Gastroesophageal sphincter (tissue), 3 donors: ENCODE results near the gene BMP7.

Experiments
- EP300 ChIP-seq: sonication (generic); formaldehyde crosslinking; IDR thresholded peaks from one replicate; pipeline ENCODE4 v1.6.1; 2017; ENCODE audit warnings: antibody characterized with exemption, mild to moderate bottlenecking
- POLR2A ChIP-seq, 2 donors: fragments of 450-650 bp; IDR thresholded peaks; one replicate each; pipeline ENCODE4 v1.6.1; 2017; ENCODE audit warnings: antibody characterized with exemption in 2 of 2, mild to moderate bottlenecking in 2 of 2, moderate library complexity in 1 of 2
- POLR2AphosphoS5 ChIP-seq: sonication (generic); formaldehyde crosslinking; IDR thresholded peaks from one replicate; pipeline ENCODE4 v1.6.1; 2017; ENCODE audit warnings: antibody characterized with exemption
- TF ChIP-seq, protein P1 (sequence below), 4 experiments: fragments of 200-600 bp in 2 of 4; fragments of 450-650 bp in 2 of 4; sonication (generic) in 1 of 4; IDR thresholded peaks; one replicate each; pipeline ENCODE4 v1.5.1; 2017 to 2019; ENCODE audit warnings: antibody characterized with exemption in 4 of 4, mild to moderate bottlenecking in 2 of 4, moderate library complexity in 2 of 4

DNA sequence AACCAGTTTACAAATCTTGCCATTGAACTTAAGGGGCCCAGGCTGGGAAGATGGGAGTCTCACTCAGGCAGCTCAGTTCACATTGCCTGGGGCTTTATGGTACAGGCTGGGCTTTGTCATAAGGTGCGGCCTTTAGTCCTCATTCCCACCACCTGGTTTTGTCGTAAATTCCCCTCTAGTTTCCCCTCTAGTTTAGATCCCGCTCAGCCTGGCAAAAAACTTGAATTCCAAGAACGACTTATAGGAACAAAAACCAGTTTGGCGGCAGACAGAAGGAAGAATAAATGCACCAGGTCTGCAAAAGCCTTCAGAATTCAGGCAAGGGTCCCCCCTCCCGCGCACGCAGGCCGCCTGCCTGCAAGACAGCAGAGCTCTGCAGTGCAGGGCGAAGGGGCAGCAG is 4.1 kb downstream of the BMP7 start:
- TF ChIP-seq POLR2A (IDR thresholded peaks at IDR 0.05) (no peak), EP300 (no peak), POLR2AphosphoS5 (no peak)
- TF ChIP-seq, protein P1, sequence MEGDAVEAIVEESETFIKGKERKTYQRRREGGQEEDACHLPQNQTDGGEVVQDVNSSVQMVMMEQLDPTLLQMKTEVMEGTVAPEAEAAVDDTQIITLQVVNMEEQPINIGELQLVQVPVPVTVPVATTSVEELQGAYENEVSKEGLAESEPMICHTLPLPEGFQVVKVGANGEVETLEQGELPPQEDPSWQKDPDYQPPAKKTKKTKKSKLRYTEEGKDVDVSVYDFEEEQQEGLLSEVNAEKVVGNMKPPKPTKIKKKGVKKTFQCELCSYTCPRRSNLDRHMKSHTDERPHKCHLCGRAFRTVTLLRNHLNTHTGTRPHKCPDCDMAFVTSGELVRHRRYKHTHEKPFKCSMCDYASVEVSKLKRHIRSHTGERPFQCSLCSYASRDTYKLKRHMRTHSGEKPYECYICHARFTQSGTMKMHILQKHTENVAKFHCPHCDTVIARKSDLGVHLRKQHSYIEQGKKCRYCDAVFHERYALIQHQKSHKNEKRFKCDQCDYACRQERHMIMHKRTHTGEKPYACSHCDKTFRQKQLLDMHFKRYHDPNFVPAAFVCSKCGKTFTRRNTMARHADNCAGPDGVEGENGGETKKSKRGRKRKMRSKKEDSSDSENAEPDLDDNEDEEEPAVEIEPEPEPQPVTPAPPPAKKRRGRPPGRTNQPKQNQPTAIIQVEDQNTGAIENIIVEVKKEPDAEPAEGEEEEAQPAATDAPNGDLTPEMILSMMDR (IDR thresholded peaks at IDR 0.05), result no peak
